Right hindlimb (tissue), 1 donor: Measurements from ENCODE around the gene OR14K1.
"Not testable (repeated sequence)": the region's sequence is repeated elsewhere in the genome, so short reads cannot be mapped to it uniquely, and the experiment has no call there.

ENCODE experiments used
- DNase-seq: peaks from one replicate; pipeline ENCODE4 v3.0.0-alpha.2; 2018

The OR14K1 gene

GRCh38 chr1:247738315-247738714 lies at the start of gene OR14K1:
Gene OR14K1, plus strand, starts transcription at chr1:247738615. Its CDS starts 0 bp downstream, at chr1:247738615.
- DNase-seq, result no peak

- no peak for DNase-seq
Measured at GRCh38 chr1:247701338-247701737, 37.1 kb upstream of the OR14K1 start.

DNA sequence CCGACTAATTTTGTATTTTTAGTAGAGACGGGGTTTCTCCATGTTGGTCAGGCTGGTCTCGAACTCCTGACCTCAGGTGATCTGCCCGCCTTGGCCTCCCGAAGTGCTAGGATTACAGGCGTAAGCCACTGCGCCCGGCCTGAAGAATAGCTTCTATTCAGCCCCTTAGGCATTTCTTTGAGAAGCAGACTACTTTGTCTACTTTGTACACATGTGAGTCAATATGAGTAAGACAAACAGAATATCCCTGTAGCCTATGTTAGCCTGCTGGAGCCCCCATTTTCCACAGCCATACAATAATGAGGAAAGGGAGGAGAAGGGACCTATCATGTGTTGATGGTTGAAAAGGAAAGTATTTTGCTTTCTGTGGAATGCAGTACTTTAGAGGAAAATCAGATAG lies 27.7 kb upstream of the OR14K1 start:
- not testable (repeated sequence) for DNase-seq

DNA sequence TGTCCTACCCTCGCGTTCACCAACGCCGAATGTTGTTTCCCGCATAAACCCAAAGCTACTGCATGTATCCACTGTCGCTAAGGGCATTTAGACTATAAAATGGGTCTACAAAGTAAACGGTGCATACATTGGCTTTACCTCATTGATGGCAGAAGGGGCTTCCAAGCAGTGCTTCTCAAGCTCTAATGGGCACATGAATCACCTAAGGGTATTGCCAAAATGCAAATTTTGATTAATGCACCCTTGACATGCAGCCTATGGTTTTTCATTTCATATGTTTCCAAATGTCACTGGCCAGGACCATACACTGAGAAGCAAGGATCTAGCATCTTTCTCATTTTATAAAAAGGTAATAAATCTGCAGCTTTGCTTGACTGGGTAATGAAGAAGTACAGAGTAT lies 24.7 kb upstream of the OR14K1 start:
- DNase-seq, result no peak

DNA sequence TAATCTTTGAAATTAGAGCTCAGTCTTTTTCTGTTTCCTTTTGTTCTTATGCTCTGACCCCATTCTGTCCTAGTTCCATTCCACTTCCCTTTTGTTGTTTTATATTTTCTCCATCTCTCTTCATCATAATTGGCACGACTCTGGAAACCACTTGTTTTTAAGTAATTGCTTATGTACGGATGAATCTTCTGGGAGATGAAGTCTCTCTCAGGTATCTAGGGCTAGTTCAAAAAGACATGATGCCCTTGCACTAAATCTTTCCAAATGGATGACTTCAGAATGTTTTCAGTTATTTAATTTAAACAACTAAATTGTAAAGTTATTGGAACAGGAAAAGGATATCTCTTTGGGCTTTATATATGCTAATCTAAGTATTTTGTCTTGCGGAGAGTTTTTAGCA lies 21.9 kb upstream of the OR14K1 start, which contains the start of gene OR6F1:
Gene OR6F1, minus strand, starts transcription at position 101 of the 400 bp plus-strand sequence. CDS start 3,891 bp downstream, outside the sequence.
- no peak for DNase-seq

DNA sequence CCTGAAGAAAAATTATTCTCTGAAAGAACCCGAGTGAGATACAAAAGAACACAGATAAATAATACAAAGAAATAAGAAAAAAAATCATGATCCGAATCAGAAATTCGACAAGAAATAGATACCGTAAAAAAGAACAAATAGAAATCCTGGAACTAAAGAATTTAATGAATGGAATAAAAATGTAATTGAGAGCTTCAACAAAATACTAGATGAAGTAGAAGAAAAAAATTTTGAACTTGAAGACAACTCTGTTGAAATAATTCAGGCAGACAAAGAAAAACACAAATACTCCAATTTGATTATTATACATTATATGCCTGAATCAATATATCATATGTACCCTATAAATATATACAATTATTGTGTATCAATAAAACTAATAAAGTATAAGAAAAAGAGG lies 17.2 kb upstream of the OR14K1 start:
- no peak for DNase-seq

DNA sequence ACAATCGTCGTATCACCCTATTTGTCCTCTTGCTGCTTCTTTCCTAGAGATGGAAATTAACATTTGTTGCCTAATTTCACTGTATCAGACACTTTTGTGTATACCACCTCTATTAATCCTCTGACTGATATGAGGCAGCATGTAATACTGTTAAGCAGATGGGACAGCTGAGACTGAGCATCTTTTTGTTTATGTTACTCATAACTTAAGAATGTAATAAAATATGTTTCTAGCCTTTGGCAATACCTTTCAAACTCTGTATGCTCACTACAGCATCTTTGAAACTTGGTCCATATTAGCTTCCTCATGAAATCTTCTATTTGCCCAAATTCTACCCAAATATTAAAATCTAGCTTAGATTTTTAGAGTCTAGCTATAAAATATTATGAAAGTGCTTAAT lies 2.3 kb downstream of the OR14K1 start:
- no peak for DNase-seq

- no peak for DNase-seq
Measured at GRCh38 chr1:247741756-247742155, 3.3 kb downstream of the OR14K1 start.

DNA sequence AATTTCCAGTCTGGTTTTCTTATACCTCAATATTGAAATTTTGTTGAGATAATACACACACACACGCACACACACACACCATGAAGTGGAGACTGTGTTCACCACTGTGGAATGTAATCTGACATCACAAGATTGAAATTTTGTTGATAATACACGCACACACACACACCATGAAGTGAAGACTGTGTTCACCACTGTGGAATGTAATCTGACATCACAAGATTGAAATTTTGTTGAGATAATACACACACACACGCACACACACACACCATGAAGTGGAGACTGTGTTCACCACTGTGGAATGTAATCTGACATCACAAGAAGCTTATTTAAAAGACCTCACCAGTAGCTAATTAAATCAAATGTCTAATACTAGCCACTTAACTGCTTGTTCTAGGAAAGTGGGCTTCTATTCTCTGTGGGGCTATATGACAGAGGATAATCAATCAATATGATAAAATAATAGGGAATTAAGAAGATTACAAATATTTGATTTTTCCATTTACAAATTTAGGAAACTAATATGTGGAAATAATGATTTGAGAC lies 3.9 kb downstream of the OR14K1 start:
- DNase-seq, result not testable (repeated sequence)

DNA sequence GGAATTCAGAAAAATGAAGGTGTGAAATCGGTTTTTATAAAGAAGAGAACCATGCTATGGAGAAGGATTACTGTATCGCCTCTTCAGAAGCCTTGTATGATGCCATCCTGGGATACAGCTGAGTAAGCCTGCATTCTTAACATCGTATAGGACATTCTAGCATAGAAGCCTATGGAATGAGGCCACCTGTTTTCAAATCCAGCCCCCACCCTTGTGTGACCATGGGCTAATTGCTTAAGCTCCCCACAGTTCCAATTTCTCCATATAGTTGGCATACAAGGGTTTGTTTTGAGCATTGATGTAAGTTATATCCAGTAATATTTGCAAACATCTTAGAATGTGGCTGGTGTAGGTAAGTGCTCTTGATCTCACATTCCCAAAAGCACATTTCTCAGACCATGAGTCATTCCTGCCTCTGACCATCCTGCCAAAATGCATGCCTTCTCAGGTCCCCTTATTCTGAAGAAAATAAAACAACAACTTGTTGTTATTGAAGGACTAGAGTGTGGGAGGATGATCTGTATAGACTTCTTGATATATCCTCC lies 8.0 kb downstream of the OR14K1 start:
- DNase-seq, result no peak

- no peak for DNase-seq
Measured at GRCh38 chr1:247747616-247748015, 9.2 kb downstream of the OR14K1 start.

DNA sequence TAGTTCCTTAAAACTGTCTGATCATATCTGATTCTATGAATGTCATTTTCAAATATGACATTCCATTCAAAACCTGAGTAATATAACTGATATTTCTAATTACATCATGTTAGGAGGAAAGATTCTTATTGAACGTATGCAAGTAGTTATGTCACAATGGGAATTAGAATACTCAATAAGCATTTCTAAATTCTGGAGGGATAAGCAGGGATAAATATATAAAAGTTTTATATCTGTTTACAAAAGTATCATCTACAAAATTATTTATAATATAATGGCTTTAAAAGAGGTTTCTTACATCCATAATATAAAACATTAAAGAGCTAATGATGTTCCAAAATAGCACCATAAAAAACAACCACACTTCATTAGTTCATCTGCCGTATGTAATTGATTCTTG lies 9.6 kb downstream of the OR14K1 start, which contains the start of gene OR14A2:
Gene OR14A2, minus strand, starts transcription at position 101 of the 400 bp plus-strand sequence.
- DNase-seq, result no peak

GRCh38 chr1:247749870-247750269 lies 11.5 kb downstream of the OR14K1 start:
- no peak for DNase-seq

DNA sequence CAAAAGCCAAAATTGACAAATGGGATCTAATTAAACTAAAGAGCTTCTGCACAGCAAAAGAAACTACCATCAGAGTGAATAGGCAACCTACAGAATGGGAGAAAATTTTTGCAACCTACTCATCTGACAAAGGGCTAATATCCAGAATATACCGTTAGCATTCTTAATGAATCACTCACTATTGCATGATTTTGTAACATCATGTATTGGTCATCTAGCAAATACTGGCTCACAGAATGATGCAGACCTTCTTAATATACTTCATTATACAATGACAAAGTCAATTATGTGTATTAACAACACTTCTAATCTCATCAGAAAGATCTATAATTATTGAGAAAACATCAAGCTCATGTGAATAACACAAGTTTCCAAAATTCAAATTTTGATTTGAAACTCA lies 15.9 kb downstream of the OR14K1 start:
- not testable (repeated sequence) for DNase-seq

DNA sequence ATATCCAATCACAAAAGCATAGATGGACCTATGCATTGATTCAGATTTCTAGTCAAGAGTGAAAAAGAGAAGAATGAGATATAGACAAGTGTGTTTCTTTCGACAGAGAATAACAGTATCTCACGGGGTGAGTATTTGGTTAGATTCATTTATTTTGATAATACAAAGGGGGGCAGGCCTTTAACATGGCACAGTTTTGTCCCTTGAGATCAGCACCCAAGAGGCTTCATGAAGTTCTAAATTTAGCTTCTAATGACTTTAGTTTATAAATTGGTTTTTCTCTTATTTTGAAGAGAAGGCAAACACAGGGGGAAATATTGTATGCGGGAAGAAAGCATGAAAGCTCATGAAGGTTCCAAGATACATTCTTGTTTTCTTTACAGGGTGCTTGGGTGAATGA lies 22.0 kb downstream of the OR14K1 start, which contains the start of gene OR1C1:
Gene OR1C1, minus strand, starts transcription at position 101 of the 400 bp plus-strand sequence. CDS start 2,150 bp downstream, outside the sequence.
- no peak for DNase-seq

GRCh38 chr1:247769603-247770002 lies 31.2 kb downstream of the OR14K1 start:
- DNase-seq, result no peak
